NT2/D1 (cell line): ENCODE results near the gene CACNB2.

Source experiments
- DNase-seq: peaks from one replicate; pipeline ENCODE4 v3.0.0-alpha.2; 2011; ENCODE audit warnings: low read depth, low spot score
- H3K27me3 ChIP-seq: 2 replicates; pipeline ENCODE4 v1.6.0; 2011; ENCODE audit warnings: mild to moderate bottlenecking; ENCODE audit not compliant: insufficient read length, insufficient read depth
- H3K36me3 ChIP-seq: 2 replicates; pipeline ENCODE4 v1.6.1; 2011; ENCODE audit warnings: mild to moderate bottlenecking, low read length, mixed read lengths; ENCODE audit not compliant: insufficient read depth, insufficient read length
- H3K4me1 ChIP-seq: 2 replicates; pipeline ENCODE4 v1.5.1; 2011; ENCODE audit not compliant: insufficient read depth, insufficient read length
- H3K4me3 ChIP-seq: 2 replicates; pipeline ENCODE4 v1.5.1; 2011; ENCODE audit warnings: low read depth; ENCODE audit not compliant: insufficient read length
- H3K9ac ChIP-seq: 2 replicates; pipeline ENCODE4 v1.6.0; 2011; ENCODE audit warnings: low read depth; ENCODE audit not compliant: insufficient read length
- H3K9me3 ChIP-seq: 2 replicates; pipeline ENCODE4 v1.5.1; 2011; ENCODE audit warnings: mild to moderate bottlenecking, low read length; ENCODE audit not compliant: insufficient read depth
- SUZ12 ChIP-seq: IDR thresholded peaks from 2 replicates; pipeline ENCODE4 v1.6.1; 2011; ENCODE audit not compliant: insufficient read length, insufficient read depth; ENCODE audit errors: extremely low read depth
- YY1 ChIP-seq: IDR thresholded peaks from 2 replicates; pipeline ENCODE4 v1.6.1; 2011; ENCODE audit not compliant: insufficient read length, insufficient read depth
- ZNF274 ChIP-seq: IDR thresholded peaks from 2 replicates; pipeline ENCODE4 v1.6.1; 2011; ENCODE audit warnings: mild to moderate bottlenecking, low read depth, low read length

The CACNB2 gene

GRCh38 chr10:18222866-18223265, 82.6 kb downstream of the CACNB2 start:
- Histone ChIP-seq H3K9ac (no peak overlapping the region), H3K36me3 (no peaks in the 10 kb centered on the region), H3K27me3 (no peaks in the 10 kb centered on the region), H3K9me3 (no peaks in the 10 kb centered on the region), H3K4me1 (no peaks in the 10 kb centered on the region), H3K4me3 (no peak overlapping the region)
- DNase-seq: no peak
- TF ChIP-seq SUZ12: no peak
- no peak for TF ChIP-seq ZNF274

GRCh38 chr10:18223898-18224297, 83.7 kb downstream of the CACNB2 start:
- Histone ChIP-seq H3K9ac (no peak overlapping the region), H3K36me3 (no peaks in the 10 kb centered on the region), H3K4me1 (no peaks in the 10 kb centered on the region), H3K27me3 (no peaks in the 10 kb centered on the region), H3K4me3 (no peak overlapping the region), H3K9me3 (no peaks in the 10 kb centered on the region)
- no peak for TF ChIP-seq ZNF274
- TF ChIP-seq SUZ12: no peak
- no peak for TF ChIP-seq YY1
- no peak for DNase-seq

GRCh38 chr10:18224626-18225445, 84.6 kb downstream of the CACNB2 start:
- Histone ChIP-seq H3K9me3 (no peaks in the 10 kb centered on the region), H3K36me3 (no peaks in the 10 kb centered on the region), H3K4me3 (no peak overlapping the region), H3K27me3 (no peaks in the 10 kb centered on the region), H3K4me1 (no peaks in the 10 kb centered on the region), H3K9ac (no peak overlapping the region)
- TF ChIP-seq ZNF274 (no peak), YY1 (no peak), SUZ12 (no peak)
- no peak for DNase-seq

DNA sequence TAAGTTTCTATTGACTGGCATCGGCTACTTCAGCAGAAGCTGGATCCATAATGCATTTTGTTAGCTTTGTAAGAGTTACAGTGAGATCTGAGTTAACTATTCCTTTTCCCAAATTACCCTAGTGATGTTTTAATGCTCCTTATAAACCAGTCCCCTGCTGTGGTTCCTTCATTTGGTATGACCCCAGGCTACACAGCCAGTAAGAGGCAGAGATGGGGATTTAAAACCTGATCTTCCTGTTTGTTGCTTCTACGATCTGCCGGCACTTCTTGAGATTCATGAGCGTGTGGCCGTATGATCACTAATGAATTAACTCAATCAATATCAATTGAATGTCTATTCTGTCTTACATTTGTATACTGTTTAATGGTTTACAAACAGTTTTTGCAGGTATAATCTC, 86.1 kb downstream of the CACNB2 start:
- Histone ChIP-seq H3K4me3 (no peak overlapping the region), H3K4me1 (no peaks in the 10 kb centered on the region), H3K9me3 (no peaks in the 10 kb centered on the region), H3K36me3 (no peaks in the 10 kb centered on the region), H3K9ac (no peak overlapping the region), H3K27me3 (no peaks in the 10 kb centered on the region)
- TF ChIP-seq YY1: no peak
- no peak for TF ChIP-seq ZNF274
- no peak for TF ChIP-seq SUZ12
- no peak for DNase-seq

GRCh38 chr10:18229826-18230225, 89.6 kb downstream of the CACNB2 start:
- Histone ChIP-seq H3K36me3 (no peaks in the 10 kb centered on the region), H3K9ac (no peak overlapping the region), H3K4me1 (no peaks in the 10 kb centered on the region), H3K4me3 (no peak overlapping the region), H3K9me3 (no peaks in the 10 kb centered on the region), H3K27me3 (no peaks in the 10 kb centered on the region)
- TF ChIP-seq SUZ12 (no peak), ZNF274 (no peak), YY1 (no peak)
- no peak for DNase-seq

- H3K4me1 ChIP-seq: no peaks in the 10 kb centered on the region
- no peak for DNase-seq
- H3K27me3 ChIP-seq: no peaks in the 10 kb centered on the region
- H3K36me3 ChIP-seq: no peaks in the 10 kb centered on the region
- TF ChIP-seq YY1 (no peak), SUZ12 (no peak), ZNF274 (no peak)
- no peak overlapping the region for H3K4me3 ChIP-seq
- no peak overlapping the region for H3K9ac ChIP-seq
- H3K9me3 ChIP-seq: no peaks in the 10 kb centered on the region
These were observed 90.6 kb downstream of the CACNB2 start for GRCh38 chr10:18230794-18231193.

DNA sequence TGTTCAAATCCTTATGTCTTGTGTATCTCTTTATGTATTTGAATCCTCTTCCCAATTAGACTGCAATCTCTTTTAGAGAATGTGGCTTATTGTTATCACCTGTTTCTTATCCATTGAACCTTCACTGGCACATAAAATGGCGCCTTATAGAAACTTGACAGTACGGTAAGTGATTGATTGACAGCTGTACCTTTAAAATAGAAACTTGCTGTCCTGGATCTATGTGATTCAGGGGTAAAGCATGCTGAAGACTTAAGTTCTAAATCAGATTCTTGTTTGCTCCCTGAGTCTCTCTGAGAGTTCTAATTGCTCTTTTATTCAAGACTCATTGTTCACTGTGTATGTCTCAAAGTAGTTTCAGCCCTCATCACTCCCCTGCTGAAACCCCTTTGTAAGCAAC, 91.3 kb downstream of the CACNB2 start:
- H3K4me1 ChIP-seq: no peaks in the 10 kb centered on the region
- no peaks in the 10 kb centered on the region for H3K27me3 ChIP-seq
- H3K9ac ChIP-seq: no peak overlapping the region
- DNase-seq: no peak
- TF ChIP-seq SUZ12: no peak
- no peak for TF ChIP-seq ZNF274
- no peak for TF ChIP-seq YY1
- H3K9me3 ChIP-seq: no peaks in the 10 kb centered on the region
- no peak overlapping the region for H3K4me3 ChIP-seq
- no peaks in the 10 kb centered on the region for H3K36me3 ChIP-seq
